DND-41 (cell line): ENCODE data around the gene BYSL.

Experiments used
- ATAC-seq: fragments of 200-7000 bp; cut with Tn5 transposase; 3 replicates; pipeline ENCODE4 v1.9.1; 2021; ENCODE audit warnings: low read depth; ENCODE audit not compliant: insufficient read depth
- DNase-seq: peaks from one replicate; pipeline ENCODE4 v3.0.0-alpha.2; 2020
- H2AFZ ChIP-seq: 2 replicates; pipeline ENCODE4 v1.6.0; 2012; ENCODE audit warnings: low read depth, low read length
- H3K27ac ChIP-seq: 2 replicates; pipeline ENCODE4 v1.5.1; 2012; ENCODE audit warnings: low read length, inconsistent platforms
- H3K27me3 ChIP-seq: fragments of 200-600 bp; sonication (generic); 2 replicates; pipeline ENCODE4 v1.6.0; 2012; ENCODE audit warnings: low read length, mild to moderate bottlenecking, inconsistent platforms; ENCODE audit not compliant: insufficient read depth, poor library complexity
- H3K36me3 ChIP-seq: 2 replicates; pipeline ENCODE4 v1.5.1; 2012; ENCODE audit warnings: low read length, inconsistent platforms; ENCODE audit not compliant: insufficient read depth
- H3K4me1 ChIP-seq: 2 replicates; pipeline ENCODE4 v1.5.1; 2012; ENCODE audit warnings: mild to moderate bottlenecking, low read length; ENCODE audit not compliant: insufficient read depth
- H3K4me2 ChIP-seq: 2 replicates; pipeline ENCODE4 v1.6.0; 2012; ENCODE audit warnings: mild to moderate bottlenecking, moderate library complexity, low read length, inconsistent platforms; ENCODE audit not compliant: insufficient read depth
- H3K4me3 ChIP-seq, 2 experiments: fragments of 200-600 bp in 1 of 2; shearing (Covaris generic) in 1 of 2; 2 replicates each; pipeline ENCODE4 v1.5.1; 2012 to 2016; ENCODE audit warnings: inconsistent platforms in 2 of 2, low read length in 2 of 2, mild to moderate bottlenecking in 2 of 2, low read depth in 1 of 2, moderate library complexity in 1 of 2
- H3K79me2 ChIP-seq: 2 replicates; pipeline ENCODE4 v1.6.0; 2012; ENCODE audit warnings: low read length, inconsistent platforms; ENCODE audit not compliant: insufficient read depth
- H3K9ac ChIP-seq: 2 replicates; pipeline ENCODE4 v1.6.0; 2012; ENCODE audit warnings: low read depth, mild to moderate bottlenecking, inconsistent platforms, low read length, moderate library complexity
- H3K9me3 ChIP-seq: 2 replicates; pipeline ENCODE4 v1.5.1; 2012; ENCODE audit warnings: low read length, moderate library complexity, mild to moderate bottlenecking, inconsistent platforms; ENCODE audit not compliant: insufficient read depth, severe bottlenecking
- H4K20me1 ChIP-seq: 2 replicates; pipeline ENCODE4 v1.6.0; 2012; ENCODE audit warnings: low read length; ENCODE audit not compliant: insufficient read depth
- EZH2 ChIP-seq: IDR thresholded peaks from 3 replicates; pipeline ENCODE4 v1.6.1; 2012; ENCODE audit warnings: borderline replicate concordance, low read depth, mild to moderate bottlenecking, moderate library complexity, low read length, inconsistent platforms; ENCODE audit not compliant: severe bottlenecking
- TF ChIP-seq, protein P1 (sequence below): IDR thresholded peaks from 2 replicates; pipeline ENCODE4 v1.5.1; 2012; ENCODE audit warnings: borderline replicate concordance, low read length, moderate library complexity, mild to moderate bottlenecking; ENCODE audit not compliant: poor library complexity, severe bottlenecking; ENCODE audit errors: extremely low read depth

Gene BYSL

GRCh38 chr6:41934278-41935192, 13.2 kb downstream of the BYSL start:
- peaks cover 28% of the 10 kb centered on the region for H4K20me1 ChIP-seq
- peaks cover 96% of the 10 kb centered on the region for H3K36me3 ChIP-seq

DNA sequence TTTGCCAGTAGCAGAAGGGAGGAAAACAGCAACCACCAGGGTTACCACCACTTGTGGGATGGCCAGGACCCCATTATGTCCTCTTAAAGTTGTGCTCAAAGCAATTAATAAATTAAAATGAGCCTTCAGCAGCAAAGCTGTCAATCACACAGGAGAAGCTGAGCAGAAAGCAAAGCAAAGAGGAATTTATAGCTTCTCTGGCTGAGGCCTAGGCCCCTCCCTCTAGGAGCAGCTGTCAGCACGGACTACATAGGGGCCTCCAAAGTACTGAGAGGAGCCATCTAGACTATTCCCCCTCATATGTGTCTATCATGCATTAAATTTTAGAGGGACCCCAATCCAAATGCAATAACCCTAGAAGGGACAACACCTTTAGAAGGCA, 13.9 kb downstream of the BYSL start:
- peak overlapping the region; percentile 100 for H3K27ac ChIP-seq
- no peaks in the 10 kb centered on the region for H3K27me3 ChIP-seq
- H3K9me3 ChIP-seq, result no peaks in the 10 kb centered on the region
- peak overlapping the region; percentile 99 for H3K9ac ChIP-seq
- TF ChIP-seq EZH2, result no peak
- TF ChIP-seq, protein P1, sequence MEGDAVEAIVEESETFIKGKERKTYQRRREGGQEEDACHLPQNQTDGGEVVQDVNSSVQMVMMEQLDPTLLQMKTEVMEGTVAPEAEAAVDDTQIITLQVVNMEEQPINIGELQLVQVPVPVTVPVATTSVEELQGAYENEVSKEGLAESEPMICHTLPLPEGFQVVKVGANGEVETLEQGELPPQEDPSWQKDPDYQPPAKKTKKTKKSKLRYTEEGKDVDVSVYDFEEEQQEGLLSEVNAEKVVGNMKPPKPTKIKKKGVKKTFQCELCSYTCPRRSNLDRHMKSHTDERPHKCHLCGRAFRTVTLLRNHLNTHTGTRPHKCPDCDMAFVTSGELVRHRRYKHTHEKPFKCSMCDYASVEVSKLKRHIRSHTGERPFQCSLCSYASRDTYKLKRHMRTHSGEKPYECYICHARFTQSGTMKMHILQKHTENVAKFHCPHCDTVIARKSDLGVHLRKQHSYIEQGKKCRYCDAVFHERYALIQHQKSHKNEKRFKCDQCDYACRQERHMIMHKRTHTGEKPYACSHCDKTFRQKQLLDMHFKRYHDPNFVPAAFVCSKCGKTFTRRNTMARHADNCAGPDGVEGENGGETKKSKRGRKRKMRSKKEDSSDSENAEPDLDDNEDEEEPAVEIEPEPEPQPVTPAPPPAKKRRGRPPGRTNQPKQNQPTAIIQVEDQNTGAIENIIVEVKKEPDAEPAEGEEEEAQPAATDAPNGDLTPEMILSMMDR, result no peak
- peak overlapping the region in 1 of 2 experiments; percentile 86; a peak in 2 of 4 replicates for H3K4me3 ChIP-seq
- H3K4me1 ChIP-seq, result peaks cover 61% of the 10 kb centered on the region
- DNase-seq, result peak; percentile 71
- H4K20me1 ChIP-seq, result peaks cover 28% of the 10 kb centered on the region
- H3K36me3 ChIP-seq, result peaks cover 96% of the 10 kb centered on the region
- H3K4me2 ChIP-seq, result peak overlapping the region; percentile 82
- ATAC-seq, result peak; percentile 6; the same call in 1 of the 3 replicates
- H2AFZ ChIP-seq, result no peak overlapping the region
- peaks cover 64% of the 10 kb centered on the region for H3K79me2 ChIP-seq

More at GRCh38 chr6:41934278-41935192, 13.2 kb downstream of the BYSL start:
- H2AFZ ChIP-seq, result no peak overlapping the region
- no peak for TF ChIP-seq EZH2
- TF ChIP-seq, protein P1, result no peak
- H3K9ac ChIP-seq, result peak overlapping the region; percentile 99
- no peaks in the 10 kb centered on the region for H3K9me3 ChIP-seq
- peak overlapping the region in 1 of 2 experiments; percentile 86; a peak in 2 of 4 replicates for H3K4me3 ChIP-seq
- no peak for ATAC-seq
- peak overlapping the region; percentile 82 for H3K4me2 ChIP-seq
- H3K27me3 ChIP-seq, result no peaks in the 10 kb centered on the region
- peaks cover 62% of the 10 kb centered on the region for H3K79me2 ChIP-seq
- DNase-seq, result no peak
- peak overlapping the region; percentile 100 for H3K27ac ChIP-seq
- H3K4me1 ChIP-seq, result peaks cover 55% of the 10 kb centered on the region

GRCh38 chr6:41935685-41936072, 14.4 kb downstream of the BYSL start:
- DNase-seq, result peak; percentile 88
- Histone ChIP-seq H3K27ac (peak overlapping the region; percentile 100), H3K4me1 (peaks cover 62% of the 10 kb centered on the region), H4K20me1 (peaks cover 30% of the 10 kb centered on the region), H3K4me2 (peak overlapping the region; percentile 82), H3K4me3 (peak overlapping the region in 1 of 2 experiments; percentile 86; a peak in 2 of 4 replicates), H3K27me3 (no peaks in the 10 kb centered on the region), H2AFZ (no peak overlapping the region), H3K9ac (peak overlapping the region; percentile 99), H3K9me3 (no peaks in the 10 kb centered on the region), H3K36me3 (peaks cover 96% of the 10 kb centered on the region), H3K79me2 (peaks cover 69% of the 10 kb centered on the region)
- TF ChIP-seq, protein P1, result peak; percentile 12
- TF ChIP-seq EZH2, result no peak
- ATAC-seq, result peak; percentile 38
